SK-N-MC (cell line): ENCODE data around the gene EDRF1.

ENCODE experiments used
- EZH2 ChIP-seq: fragments of 200-600 bp; sonication (generic); IDR thresholded peaks from one replicate; pipeline ENCODE4 v1.6.1; 2017; ENCODE audit warnings: antibody characterized with exemption
- FOXP2 ChIP-seq: optimal IDR thresholded peaks from 2 replicates; pipeline ENCODE3; 2011; ENCODE audit warnings: mild to moderate bottlenecking, moderate library complexity; ENCODE audit not compliant: insufficient read depth; ENCODE audit errors: extremely low read length, control extremely low read depth
- POLR2AphosphoS5 ChIP-seq: IDR thresholded peaks from 2 replicates; pipeline ENCODE4 v1.6.1; 2012; ENCODE audit warnings: mild to moderate bottlenecking, low read depth, low read length, borderline replicate concordance

- TF ChIP-seq FOXP2 = no peak
- TF ChIP-seq EZH2 = no peak
- no peak for TF ChIP-seq POLR2AphosphoS5
Observed at GRCh38 chr10:125742465-125742864, 23.0 kb downstream of the EDRF1 start.
